RPMI7951 (cell line): Measurements from ENCODE around the gene ARF1. TPM values are rescaled to one million over a fixed set of nuclear protein-coding genes. Genes with fewer than 3 reads are reported as not detected.

Experiments
- DNase-seq: peaks from one replicate; pipeline ENCODE4 v3.0.0-alpha.2; 2012; ENCODE audit warnings: low read depth
- total RNA-seq: library from RNA; depleted of rRNA; stranded (reverse); fragments of >200 nt; shearing (Covaris generic); gene quantifications from 2 replicates; pipeline ENCODE4 v1.2.3, GENCODE V29; 2014

The ARF1 gene
- total RNA-seq, 1 experiment from 2014 or later, result 218 TPM

GRCh38 chr1:228085287-228085951 is 2.9 kb downstream of the ARF1 start:
- no peak for DNase-seq

- DNase-seq, result peak; percentile 89
Observed at GRCh38 chr1:228087771-228088251, 5.3 kb downstream of the ARF1 start.

GRCh38 chr1:228088586-228089498 is 6.3 kb downstream of the ARF1 start:
- DNase-seq, result no peak

DNA sequence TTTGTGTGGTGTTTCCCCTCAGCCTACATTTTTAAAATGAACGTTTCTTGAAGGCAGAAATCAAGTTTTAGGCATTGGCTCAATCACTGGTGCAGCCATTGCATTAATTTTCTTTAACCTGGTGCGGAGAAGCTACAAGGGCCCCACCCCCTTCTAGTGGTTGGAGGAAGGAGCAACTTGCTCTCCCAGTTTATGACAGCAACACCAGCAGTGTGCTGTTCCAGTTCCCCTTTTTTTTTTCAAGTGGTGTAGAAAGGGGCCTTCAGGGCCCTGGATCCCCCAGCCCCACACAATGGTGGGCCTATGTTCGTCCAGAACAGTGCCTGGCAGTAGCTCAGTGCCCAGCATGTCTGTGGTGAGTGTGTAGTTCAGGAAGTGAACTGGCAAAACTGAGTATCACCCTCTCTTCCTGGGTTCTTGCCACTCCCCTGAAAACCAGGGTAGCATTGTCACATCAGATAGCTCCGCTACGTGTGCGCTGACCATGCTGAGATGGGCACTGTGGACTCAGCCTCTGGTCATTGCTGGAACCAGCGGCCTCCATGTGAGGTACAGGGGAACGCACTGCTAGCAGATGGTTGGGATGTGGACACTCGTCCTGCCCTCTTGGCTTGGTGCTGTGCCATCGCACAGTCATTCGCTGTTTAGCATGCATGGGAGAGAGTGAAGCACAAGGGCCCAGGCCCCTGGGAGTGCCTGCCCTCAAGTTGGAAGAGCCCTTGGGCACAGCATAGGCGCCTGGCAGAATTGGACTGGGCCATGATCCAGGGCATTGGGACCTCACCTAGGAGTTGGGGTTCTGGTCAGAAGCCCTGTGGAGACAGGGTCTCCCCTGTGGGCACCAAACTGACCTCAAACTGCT is 7.2 kb downstream of the ARF1 start:
- DNase-seq, result no peak

GRCh38 chr1:228090613-228091081 is 8.1 kb downstream of the ARF1 start:
- DNase-seq, result no peak

DNA sequence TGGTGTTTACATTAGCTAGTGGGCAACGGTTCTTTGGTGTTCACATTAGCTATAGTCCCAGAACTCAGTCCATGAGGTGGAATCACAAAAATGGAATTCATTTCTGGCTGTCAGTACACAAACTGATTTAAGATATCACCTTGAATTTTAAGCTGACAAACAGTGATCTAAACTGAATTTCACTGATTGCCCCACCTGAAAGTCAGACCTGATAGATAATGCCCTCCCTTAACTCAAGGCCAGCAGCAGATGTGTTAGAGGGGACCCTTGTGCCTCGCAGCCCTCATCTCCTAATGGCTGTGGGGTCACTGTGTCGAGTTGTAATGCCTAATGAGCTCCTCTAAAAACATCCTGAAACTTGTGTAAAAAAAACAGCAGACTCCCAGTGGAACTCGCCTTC is 8.6 kb downstream of the ARF1 start:
- DNase-seq, result no peak

GRCh38 chr1:228092342-228093049 is 10.0 kb downstream of the ARF1 start:
- DNase-seq, result no peak

DNA sequence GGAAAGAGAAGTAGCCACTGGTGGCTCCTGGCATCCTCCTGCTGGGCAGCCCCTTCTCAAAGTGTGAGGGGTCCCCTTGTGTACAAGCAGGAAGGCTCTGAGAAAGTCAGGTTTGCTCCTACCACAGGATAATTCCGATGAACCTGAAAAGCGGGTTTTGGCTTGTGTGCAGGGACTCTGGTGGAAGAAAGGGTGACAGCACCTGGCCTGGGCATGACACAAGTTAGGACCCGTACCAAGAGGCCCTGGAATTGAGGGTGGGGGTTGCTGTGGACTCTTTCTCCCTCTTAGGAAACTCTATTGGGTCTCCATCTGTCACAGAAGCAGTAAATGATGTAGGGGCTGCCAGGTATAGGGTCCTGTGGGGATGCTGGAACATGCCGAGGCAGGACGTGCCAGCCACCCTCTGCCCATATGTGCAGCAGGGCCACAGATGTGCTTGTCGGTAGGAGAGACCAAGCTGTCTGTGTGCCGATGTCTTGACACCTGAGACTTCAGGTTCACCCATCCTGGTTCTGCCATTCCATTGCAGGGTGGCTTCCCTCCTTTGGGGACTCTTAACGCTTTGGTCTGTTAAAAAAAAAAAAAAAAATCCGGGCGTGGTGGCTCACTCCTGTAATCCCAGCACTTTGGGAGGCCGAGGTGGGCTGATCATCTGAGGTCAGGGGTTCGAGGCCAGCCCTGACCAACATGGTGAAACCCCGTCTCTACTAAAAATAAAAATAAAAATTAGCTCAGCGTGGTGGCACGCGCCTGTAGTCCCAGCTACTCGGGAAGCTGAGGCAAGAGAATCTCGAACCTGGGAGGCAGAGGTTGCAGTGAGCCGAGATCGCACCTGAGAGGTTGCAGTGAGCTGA is 10.8 kb downstream of the ARF1 start:
- no peak for DNase-seq

- DNase-seq, result no peak
Observed at GRCh38 chr1:228094432-228095016, 12.0 kb downstream of the ARF1 start.

- no peak for DNase-seq
Observed at GRCh38 chr1:228095161-228095560, 12.7 kb downstream of the ARF1 start.

DNA sequence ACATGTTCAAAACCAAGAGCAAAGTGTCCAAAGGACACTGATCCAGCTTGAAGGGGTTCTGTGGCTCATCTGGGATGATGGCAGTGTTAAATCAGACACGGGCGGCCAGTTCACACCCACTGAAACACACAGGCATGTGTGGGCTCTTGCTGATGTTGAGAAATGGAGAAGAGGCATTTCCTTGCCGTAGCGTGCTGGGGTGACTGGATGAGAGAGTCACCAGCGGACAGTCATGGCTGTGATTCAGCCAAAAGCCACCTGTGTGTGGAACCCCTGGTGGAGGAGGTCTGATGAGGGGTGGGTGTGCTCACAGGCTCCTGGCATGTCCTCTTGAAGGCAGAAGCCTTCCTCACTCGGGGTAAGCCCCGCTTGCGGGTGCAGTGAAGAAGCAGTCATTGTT is 13.4 kb downstream of the ARF1 start:
- no peak for DNase-seq

DNA sequence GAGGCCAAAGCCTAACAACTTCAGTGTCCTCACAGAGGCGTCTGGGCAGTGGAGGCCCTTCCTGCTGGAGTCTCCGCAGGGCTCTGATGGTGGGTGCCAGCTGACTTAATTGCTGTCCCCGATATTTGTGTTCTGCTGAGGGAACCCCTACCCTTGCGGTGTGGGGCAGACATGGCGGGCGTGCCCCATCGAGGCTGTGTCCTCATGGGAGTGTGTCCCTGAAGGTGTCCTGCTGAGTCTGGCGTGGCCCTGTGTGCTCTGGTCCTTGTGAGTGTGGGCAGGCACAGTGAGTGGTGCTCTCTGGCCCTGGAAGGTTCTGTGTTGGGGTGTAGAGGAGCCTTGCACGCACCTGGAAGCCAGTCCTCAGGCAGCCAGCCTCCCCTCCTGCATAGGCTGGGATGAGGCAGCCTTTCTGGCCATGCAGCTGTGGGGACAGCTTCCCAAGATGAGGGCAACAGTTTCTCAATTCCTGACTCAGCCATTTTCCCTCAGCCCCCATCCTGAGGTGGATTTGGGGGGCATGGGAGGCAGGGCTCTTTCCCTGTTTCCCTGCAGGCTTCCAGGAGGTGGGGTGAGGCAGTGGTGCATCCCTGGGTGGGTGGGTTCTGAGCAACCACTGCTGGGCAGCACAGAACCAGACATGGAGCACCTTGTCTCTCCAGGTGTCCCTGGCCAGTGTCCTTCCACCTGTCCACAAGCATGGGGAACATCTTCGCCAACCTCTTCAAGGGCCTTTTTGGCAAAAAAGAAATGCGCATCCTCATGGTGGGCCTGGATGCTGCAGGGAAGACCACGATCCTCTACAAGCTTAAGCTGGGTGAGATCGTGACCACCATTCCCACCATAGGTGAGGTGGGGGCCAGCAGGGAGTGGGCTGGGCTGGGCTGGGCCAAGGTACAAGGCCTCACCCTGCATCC is 14.2 kb downstream of the ARF1 start:
- DNase-seq, result no peak

DNA sequence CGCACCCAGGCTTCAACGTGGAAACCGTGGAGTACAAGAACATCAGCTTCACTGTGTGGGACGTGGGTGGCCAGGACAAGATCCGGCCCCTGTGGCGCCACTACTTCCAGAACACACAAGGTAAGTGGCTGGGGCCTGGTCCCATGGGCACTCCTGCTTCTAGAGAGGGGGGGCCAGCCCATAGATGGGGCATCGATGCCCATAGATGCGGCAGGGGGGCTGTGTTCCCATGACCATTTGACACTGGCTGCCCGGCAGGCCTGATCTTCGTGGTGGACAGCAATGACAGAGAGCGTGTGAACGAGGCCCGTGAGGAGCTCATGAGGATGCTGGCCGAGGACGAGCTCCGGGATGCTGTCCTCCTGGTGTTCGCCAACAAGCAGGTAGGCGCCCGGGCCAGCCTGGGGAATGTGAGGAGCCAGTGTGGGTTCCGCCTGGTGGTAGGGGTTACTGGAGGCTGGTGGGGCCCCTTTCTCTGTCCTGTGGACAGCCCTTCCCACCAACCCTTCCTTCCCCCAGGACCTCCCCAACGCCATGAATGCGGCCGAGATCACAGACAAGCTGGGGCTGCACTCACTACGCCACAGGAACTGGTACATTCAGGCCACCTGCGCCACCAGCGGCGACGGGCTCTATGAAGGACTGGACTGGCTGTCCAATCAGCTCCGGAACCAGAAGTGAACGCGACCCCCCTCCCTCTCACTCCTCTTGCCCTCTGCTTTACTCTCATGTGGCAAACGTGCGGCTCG is 15.0 kb downstream of the ARF1 start:
- DNase-seq, result no peak

DNA sequence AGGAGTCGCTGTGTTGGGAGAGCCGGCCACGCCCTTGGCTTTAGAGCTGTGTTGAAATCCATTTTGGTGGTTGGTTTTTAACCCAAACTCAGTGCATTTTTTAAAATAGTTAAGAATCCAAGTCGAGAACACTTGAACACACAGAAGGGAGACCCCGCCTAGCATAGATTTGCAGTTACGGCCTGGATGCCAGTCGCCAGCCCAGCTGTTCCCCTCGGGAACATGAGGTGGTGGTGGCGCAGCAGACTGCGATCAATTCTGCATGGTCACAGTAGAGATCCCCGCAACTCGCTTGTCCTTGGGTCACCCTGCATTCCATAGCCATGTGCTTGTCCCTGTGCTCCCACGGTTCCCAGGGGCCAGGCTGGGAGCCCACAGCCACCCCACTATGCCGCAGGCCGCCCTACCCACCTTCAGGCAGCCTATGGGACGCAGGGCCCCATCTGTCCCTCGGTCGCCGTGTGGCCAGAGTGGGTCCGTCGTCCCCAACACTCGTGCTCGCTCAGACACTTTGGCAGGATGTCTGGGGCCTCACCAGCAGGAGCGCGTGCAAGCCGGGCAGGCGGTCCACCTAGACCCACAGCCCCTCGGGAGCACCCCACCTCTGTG is 15.9 kb downstream of the ARF1 start:
- no peak for DNase-seq

GRCh38 chr1:228099331-228099732 is 16.8 kb downstream of the ARF1 start:
- no peak for DNase-seq

DNA sequence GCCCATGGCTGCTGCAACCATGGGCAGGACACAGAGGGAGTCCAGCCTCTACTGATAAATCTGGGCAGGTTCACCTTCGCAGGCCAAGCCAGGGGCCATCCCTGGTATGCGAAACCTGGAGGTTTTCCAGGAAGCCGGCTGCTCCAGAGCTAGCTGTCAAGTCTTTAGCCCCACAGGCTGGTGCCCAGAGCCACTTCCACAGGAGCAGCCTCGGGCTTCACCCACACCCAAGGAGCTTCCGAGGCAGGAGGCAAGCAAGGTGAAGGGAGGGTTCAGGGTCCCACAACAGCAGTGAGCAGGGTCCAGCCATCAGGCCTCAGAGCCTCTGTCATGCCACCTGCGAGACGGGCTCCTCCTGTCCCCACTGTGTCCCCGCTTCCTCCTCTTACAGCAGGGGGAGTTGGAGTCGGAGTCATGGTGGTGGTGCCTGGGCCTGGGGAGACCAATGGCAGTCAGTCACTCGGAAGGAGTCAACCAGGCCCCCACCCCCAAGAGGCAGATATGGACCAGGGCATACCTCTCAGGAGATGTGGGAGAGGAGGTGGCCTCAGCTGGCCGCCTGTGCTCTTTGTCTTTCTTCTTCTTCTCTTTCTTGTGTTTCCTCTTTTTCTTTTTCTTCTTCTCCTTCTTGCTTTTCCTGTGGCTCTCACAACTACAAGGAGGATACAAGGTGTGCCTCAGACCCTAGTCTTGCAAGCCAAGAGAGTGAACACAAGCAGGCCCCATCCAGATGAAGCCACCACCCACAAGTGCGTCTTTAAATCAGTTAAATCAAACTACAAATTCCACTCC is 18.5 kb downstream of the ARF1 start:
- DNase-seq, result no peak

DNA sequence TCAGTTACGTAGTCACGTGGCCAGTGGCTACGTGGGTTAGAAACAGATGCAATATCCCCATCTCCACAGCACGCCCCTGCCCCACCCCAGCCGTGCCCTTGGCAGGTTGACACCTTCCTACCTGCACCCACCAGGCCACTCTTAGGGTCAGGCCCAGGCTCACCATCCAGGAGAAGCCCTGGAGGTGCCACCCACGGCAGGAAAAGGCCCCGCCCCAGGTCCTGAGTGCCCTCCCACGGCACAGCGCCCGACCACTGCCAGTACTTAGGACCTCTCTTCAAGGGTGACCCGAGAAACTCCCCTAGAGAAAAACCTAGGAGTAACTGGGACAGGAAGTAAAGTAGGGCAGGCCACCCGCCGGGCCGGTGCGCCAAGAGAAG is 19.1 kb downstream of the ARF1 start:
- DNase-seq, result no peak
